Panc1 (cell line): ENCODE measurements around the gene MLKL.

Source experiments
- POLR2AphosphoS5 ChIP-seq: IDR thresholded peaks from 2 replicates; pipeline ENCODE4 v1.6.1; 2012; ENCODE audit warnings: mild to moderate bottlenecking, low read depth, low read length, moderate library complexity
- SIN3A ChIP-seq: IDR thresholded peaks from 2 replicates; pipeline ENCODE4 v1.6.1; 2012; ENCODE audit warnings: low read depth, mild to moderate bottlenecking, low read length, moderate library complexity, borderline replicate concordance; ENCODE audit not compliant: insufficient read depth
- TCF7L2 ChIP-seq: IDR thresholded peaks from 2 replicates; pipeline ENCODE4 v1.6.1; 2011; ENCODE audit warnings: mild to moderate bottlenecking, low read depth, low read length, inconsistent platforms
- TF ChIP-seq, protein P1 (sequence below): fragments of 450-650 bp; IDR thresholded peaks from 2 replicates; pipeline ENCODE4 v1.5.1; 2017; ENCODE audit warnings: mild to moderate bottlenecking
- TF ChIP-seq, protein P2 (sequence below), 2 experiments: IDR thresholded peaks; 2 replicates each; pipeline ENCODE4 v1.6.1; 2011 to 2012; ENCODE audit warnings: low read depth in 2 of 2, control low read depth in 1 of 2, low read length in 1 of 2, mild to moderate bottlenecking in 1 of 2, moderate library complexity in 1 of 2; ENCODE audit not compliant: insufficient read depth in 1 of 2

DNA sequence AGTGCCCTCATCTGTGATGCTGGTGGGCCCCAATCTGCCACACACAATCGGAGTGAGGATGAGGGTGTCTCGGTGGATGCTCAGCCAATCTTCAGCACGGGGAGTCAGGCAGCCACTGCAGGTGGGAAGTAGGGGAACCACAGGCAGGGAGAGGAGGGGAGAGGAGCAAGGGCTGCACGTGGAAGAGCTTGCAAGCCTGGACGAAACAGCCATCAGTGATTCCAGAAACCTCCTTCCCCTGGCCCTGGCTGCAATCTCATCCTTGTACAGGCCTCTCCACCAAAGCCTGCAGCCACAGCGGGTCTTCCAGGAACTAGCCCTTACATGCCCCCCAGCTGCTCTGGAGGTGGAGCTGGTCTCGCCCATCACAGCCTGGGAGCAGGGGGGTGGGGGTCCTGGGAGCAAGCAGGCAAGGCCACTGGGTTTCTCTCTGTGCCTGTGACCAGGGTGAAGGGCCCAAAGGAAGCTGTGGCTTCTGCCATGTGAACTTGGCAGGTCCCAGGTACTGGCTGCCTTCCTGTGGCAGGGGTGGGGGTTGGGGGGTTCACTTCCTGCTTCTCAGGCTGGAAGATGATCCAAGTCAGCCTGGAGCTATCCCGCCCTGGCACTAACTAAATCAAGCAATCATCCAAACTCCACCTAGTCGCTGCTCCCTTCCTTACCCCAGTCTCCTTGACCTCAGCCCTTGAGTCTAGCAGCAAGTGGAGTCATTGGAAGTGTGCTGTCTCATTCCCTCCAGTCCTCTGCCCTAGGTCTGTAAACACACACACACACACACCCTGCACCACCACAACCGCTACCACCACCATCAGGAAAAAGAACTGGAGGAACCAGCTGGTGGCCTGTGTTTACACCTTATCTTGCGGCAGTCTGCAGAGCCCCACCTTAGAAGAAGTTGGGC is 29.4 kb upstream of the MLKL start:
- TF ChIP-seq, protein P1, sequence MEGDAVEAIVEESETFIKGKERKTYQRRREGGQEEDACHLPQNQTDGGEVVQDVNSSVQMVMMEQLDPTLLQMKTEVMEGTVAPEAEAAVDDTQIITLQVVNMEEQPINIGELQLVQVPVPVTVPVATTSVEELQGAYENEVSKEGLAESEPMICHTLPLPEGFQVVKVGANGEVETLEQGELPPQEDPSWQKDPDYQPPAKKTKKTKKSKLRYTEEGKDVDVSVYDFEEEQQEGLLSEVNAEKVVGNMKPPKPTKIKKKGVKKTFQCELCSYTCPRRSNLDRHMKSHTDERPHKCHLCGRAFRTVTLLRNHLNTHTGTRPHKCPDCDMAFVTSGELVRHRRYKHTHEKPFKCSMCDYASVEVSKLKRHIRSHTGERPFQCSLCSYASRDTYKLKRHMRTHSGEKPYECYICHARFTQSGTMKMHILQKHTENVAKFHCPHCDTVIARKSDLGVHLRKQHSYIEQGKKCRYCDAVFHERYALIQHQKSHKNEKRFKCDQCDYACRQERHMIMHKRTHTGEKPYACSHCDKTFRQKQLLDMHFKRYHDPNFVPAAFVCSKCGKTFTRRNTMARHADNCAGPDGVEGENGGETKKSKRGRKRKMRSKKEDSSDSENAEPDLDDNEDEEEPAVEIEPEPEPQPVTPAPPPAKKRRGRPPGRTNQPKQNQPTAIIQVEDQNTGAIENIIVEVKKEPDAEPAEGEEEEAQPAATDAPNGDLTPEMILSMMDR, result no peak
- TF ChIP-seq, protein P2, sequence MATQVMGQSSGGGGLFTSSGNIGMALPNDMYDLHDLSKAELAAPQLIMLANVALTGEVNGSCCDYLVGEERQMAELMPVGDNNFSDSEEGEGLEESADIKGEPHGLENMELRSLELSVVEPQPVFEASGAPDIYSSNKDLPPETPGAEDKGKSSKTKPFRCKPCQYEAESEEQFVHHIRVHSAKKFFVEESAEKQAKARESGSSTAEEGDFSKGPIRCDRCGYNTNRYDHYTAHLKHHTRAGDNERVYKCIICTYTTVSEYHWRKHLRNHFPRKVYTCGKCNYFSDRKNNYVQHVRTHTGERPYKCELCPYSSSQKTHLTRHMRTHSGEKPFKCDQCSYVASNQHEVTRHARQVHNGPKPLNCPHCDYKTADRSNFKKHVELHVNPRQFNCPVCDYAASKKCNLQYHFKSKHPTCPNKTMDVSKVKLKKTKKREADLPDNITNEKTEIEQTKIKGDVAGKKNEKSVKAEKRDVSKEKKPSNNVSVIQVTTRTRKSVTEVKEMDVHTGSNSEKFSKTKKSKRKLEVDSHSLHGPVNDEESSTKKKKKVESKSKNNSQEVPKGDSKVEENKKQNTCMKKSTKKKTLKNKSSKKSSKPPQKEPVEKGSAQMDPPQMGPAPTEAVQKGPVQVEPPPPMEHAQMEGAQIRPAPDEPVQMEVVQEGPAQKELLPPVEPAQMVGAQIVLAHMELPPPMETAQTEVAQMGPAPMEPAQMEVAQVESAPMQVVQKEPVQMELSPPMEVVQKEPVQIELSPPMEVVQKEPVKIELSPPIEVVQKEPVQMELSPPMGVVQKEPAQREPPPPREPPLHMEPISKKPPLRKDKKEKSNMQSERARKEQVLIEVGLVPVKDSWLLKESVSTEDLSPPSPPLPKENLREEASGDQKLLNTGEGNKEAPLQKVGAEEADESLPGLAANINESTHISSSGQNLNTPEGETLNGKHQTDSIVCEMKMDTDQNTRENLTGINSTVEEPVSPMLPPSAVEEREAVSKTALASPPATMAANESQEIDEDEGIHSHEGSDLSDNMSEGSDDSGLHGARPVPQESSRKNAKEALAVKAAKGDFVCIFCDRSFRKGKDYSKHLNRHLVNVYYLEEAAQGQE (IDR thresholded peaks at IDR 0.05; ENCODE audit: insufficient read depth in 1 of 2, low read depth in 2 of 2, low read length in 1 of 2), result no peak
- TF ChIP-seq SIN3A (no peak), POLR2AphosphoS5 (no peak), TCF7L2 (no peak)
